T-cell (primary cell): ENCODE data around the gene FAM240A. TPM values are rescaled to one million over a fixed set of nuclear protein-coding genes. Genes with fewer than 3 reads are reported as not detected.
A peak's percentile ranks its signal among the peaks of the same experiment; 100 is the strongest.

Experiments used
- ATAC-seq, 4 experiments: fragments of 200-7000 bp in 3 of 4; fragments of 150-1000 bp in 1 of 4; cut with Tn5 transposase; replicated peaks in 1 of 4; 1 replicate in 3 of 4; 2 replicates in 1 of 4; pipeline ENCODE4 v1.10.0; 2021; ENCODE audit warnings: moderate library complexity in 3 of 4, mild to moderate bottlenecking in 2 of 4, moderate number of reproducible peaks in 1 of 4
- CTCF ChIA-PET, 2 donors: fragments of 300-600 bp; sonication (Branson Sonifier 250); formaldehyde crosslinking; loops; one replicate each; lab custom pipeline; 2022; ENCODE audit warnings: antibody characterized with exemption in 2 of 2; lab: Charles Lee
- POLR2A ChIA-PET, 2 donors: fragments of 300-600 bp; sonication (Branson Sonifier 250); formaldehyde crosslinking; loops; one replicate each; lab custom pipeline; 2022; ENCODE audit warnings: antibody characterized with exemption in 2 of 2; lab: Charles Lee
- DNase-seq, 35 experiments: peaks; one replicate each; pipeline versions ENCODE4 v3.0.0 to v3.0.0-alpha.2; 2013 to 2023
- H3K27ac ChIP-seq: one replicate; pipeline ENCODE4 v1.5.1; 2013; ENCODE audit warnings: low read length
- H3K27me3 ChIP-seq, 2 experiments: replicated peaks in 1 of 2; 1 replicate in 1 of 2; 2 replicates in 1 of 2; pipeline versions ENCODE4 v1.6.1 to v1.7.0; 2013; ENCODE audit warnings: low read length in 1 of 2, mixed read lengths in 1 of 2; ENCODE audit not compliant: control insufficient read depth in 2 of 2, insufficient read depth in 2 of 2; ENCODE audit errors: extremely low read depth in 1 of 2
- H3K36me3 ChIP-seq, 2 donors: 1 replicate in 1 of 2; 2 replicates in 1 of 2; pipeline versions ENCODE4 v1.6.1 to v1.7.0; 2013; ENCODE audit warnings: low read length in 1 of 2; ENCODE audit not compliant: control insufficient read depth in 2 of 2, insufficient read depth in 1 of 2; ENCODE audit errors: extremely low read depth in 1 of 2
- H3K4me1 ChIP-seq, 2 experiments: 1 replicate in 1 of 2; 2 replicates in 1 of 2; pipeline versions ENCODE4 v1.6.1 to v1.7.0; 2013; ENCODE audit warnings: low read length in 2 of 2, mixed read lengths in 1 of 2; ENCODE audit not compliant: insufficient read depth in 2 of 2, control insufficient read depth in 1 of 2; ENCODE audit errors: extremely low read depth in 1 of 2
- H3K4me3 ChIP-seq, 2 donors: 1 replicate in 1 of 2; 2 replicates in 1 of 2; pipeline versions ENCODE4 v1.5.1 to v1.7.0; 2013; ENCODE audit warnings: mild to moderate bottlenecking in 2 of 2, low read length in 1 of 2, moderate library complexity in 1 of 2; ENCODE audit not compliant: control insufficient read depth in 1 of 2; ENCODE audit errors: extremely low read depth in 1 of 2
- H3K9me3 ChIP-seq: 2 replicates; pipeline ENCODE4 v1.7.0; 2013
- H3K27ac Mint-ChIP-seq, 2 donors: one replicate each; pipeline ENCODE4 v1.8.0; 2020 to 2021; ENCODE audit warnings: mild to moderate bottlenecking in 2 of 2, mixed read lengths in 2 of 2
- H3K27me3 Mint-ChIP-seq, 2 donors: one replicate each; pipeline ENCODE4 v1.8.0; 2021 to 2022; ENCODE audit warnings: mixed read lengths in 2 of 2
- H3K36me3 Mint-ChIP-seq: one replicate; pipeline ENCODE4 v1.8.0; 2021; ENCODE audit warnings: mixed read lengths
- H3K4me1 Mint-ChIP-seq, 3 donors: one replicate each; pipeline ENCODE4 v1.8.0; 2020 to 2022; ENCODE audit warnings: mixed read lengths in 3 of 3, mild to moderate bottlenecking in 1 of 3
- H3K4me3 Mint-ChIP-seq, 3 donors: one replicate each; pipeline ENCODE4 v1.8.0; 2020 to 2022; ENCODE audit warnings: mild to moderate bottlenecking in 3 of 3, mixed read lengths in 3 of 3, moderate library complexity in 3 of 3
- H3K9me3 Mint-ChIP-seq, 3 donors: one replicate each; pipeline ENCODE4 v1.8.0; 2020 to 2022; ENCODE audit warnings: mixed read lengths in 3 of 3
- WGBS: methylation state at CpG from one replicate; pipeline ENCODE4 v1.1.5; 2013; ENCODE audit warnings: missing lambda C conversion rate; ENCODE audit not compliant: insufficient coverage; 5-methylcytosine and 5-hydroxymethylcytosine counted together
- total RNA-seq, 35 experiments: library from RNA in 6 of 35; stranded (reverse) in 6 of 35; fragments of 120-200 nt in 1 of 35; gene quantifications; one replicate each; pipeline versions ENCODE4 v1.2.1 to v1.2.4 and lab custom pipeline; 2013 to 2026

Gene FAM240A
- total RNA-seq, 5 donors from 2014 or later (not counting 1 experiment from before 2014, with no cell fraction given): not detected

DNA sequence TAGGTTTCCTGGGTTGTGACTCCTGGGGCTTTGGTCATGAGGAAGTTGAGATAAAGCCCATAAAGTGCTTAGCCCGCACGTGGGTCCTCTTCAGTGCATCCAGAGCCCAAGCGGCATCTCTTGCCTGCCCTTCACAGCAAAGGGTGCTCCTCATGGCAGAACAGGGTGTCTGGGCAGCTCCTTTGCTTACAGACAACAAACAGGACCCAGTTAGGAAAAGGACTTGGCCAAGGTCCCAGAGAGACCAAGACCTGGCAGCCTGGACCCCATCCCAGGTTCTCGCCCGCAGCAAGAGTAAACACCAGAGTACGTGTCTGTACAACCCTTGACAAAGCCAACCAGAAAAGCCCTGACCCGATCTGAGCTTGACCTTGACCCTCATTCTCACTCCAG lies 54.1 kb downstream of the FAM240A start:
- H3K27me3 Mint-ChIP-seq: peaks cover 0 to 1% of the 10 kb centered on the region in 2 donors
- peaks cover 0 to 1% of the 10 kb centered on the region in 2 donors for H3K36me3 ChIP-seq
- no peaks in the 10 kb centered on the region for H3K4me1 ChIP-seq
- H3K4me3 Mint-ChIP-seq: no peak overlapping the region
- H3K9me3 Mint-ChIP-seq: no peaks in the 10 kb centered on the region
- no peaks in the 10 kb centered on the region for H3K36me3 Mint-ChIP-seq
- no peak overlapping the region for H3K27ac ChIP-seq
- H3K4me3 ChIP-seq: no peak overlapping the region
- peaks cover 0 to 13% of the 10 kb centered on the region in 2 experiments for H3K27me3 ChIP-seq
- no peak overlapping the region for H3K27ac Mint-ChIP-seq
- H3K9me3 ChIP-seq: no peaks in the 10 kb centered on the region
- ChIA-PET CTCF (no interaction called here), POLR2A (no interaction called here)
- 94% methylated on average over 7 of the region's 7 CpGs for WGBS
- DNase-seq (no peak), ATAC-seq (no peak)
- H3K4me1 Mint-ChIP-seq: peaks cover 0 to 7% (median 0%) of the 10 kb centered on the region in 3 donors

DNA sequence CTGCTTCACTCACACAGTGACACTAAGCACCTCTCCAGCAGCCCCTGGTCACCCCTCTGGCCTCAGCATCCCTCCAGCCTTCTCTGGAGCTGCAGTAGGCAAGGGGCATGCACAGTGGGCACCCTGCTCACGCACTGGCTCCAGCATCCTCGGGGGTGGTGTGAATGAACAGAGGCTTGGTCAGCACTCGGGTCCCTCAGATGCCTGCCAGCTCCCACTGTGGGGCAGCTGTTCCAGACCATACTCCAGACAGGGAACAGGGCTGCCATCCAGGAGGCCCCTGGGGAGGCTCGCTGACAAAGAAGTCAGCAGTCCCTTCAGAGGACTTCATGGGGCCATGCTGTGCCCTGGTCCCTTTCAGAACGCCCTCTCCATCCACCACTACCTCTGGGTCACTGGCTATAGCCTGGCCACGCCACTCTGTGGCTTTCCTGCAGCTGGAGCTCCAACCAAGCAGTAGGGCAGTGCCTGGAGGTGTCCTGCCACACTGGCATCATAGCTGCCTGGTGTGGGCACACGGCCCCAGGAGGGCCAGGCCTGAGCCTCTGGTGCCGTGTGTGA lies 54.8 kb downstream of the FAM240A start:
- Histone ChIP-seq H3K4me1 (no peaks in the 10 kb centered on the region), H3K36me3 (peaks cover 0 to 2% of the 10 kb centered on the region in 2 donors), H3K9me3 (no peaks in the 10 kb centered on the region), H3K27me3 (peaks cover 0 to 13% of the 10 kb centered on the region in 2 experiments), H3K4me3 (no peak overlapping the region), H3K27ac (no peak overlapping the region)
- Mint-ChIP-seq H3K27me3 (peaks cover 0 to 1% of the 10 kb centered on the region in 2 donors), H3K36me3 (no peaks in the 10 kb centered on the region), H3K4me3 (no peak overlapping the region), H3K4me1 (peaks cover 0 to 7% (median 0%) of the 10 kb centered on the region in 3 donors), H3K9me3 (no peaks in the 10 kb centered on the region), H3K27ac (no peak overlapping the region)
- WGBS: 69% methylated on average over 8 of the region's 8 CpGs
- POLR2A ChIA-PET: no interaction called here
- ATAC-seq: no peak
- CTCF ChIA-PET: no interaction called here
- no peak for DNase-seq

DNA sequence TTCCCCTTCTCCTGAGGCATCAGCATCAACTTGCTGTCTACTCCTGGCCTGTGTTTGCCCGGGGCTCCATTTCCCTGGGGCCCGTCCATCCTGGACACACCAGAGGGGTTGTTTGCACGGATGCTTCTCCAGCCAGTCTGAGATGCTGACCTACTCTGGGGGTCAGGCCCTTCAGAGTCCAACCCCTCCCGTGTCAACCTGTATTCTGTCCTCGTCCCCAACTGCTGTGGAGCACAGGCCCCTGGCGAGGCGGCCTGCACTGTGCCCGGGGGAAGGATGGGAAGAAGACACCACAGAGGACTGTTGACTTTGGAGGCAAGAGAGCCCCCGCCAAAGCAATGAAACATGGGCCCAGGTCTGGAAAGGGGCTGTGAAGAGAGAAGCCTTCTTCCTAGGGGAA lies 55.3 kb downstream of the FAM240A start:
- WGBS: 81% methylated on average over 5 of the region's 9 CpGs
- H3K27ac Mint-ChIP-seq: no peak overlapping the region
- DNase-seq: no peak

DNA sequence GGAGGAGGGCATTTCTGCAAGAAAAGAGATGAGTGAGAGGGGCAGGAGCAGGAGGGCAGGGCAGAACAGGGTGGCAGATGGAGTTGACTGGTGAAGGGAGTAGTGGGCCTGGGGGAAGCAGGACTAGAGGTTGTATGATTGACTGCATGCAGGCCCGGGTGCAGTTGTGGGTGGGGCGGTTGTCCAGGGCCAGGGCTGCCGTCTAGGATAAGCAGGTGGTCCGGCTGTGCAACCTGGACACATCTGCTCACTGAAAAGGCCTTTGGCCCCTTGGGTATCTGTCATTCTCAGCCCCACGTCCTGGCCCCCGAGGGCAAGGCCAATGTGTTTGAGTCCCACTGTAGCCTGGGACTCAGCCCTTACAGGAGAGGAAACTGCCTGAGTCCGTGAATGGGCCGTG lies 55.8 kb downstream of the FAM240A start:
- ChIA-PET CTCF (no interaction called here), POLR2A (no interaction called here)
- peaks cover 0 to 13% of the 10 kb centered on the region in 2 experiments for H3K27me3 ChIP-seq
- 100% methylated on average over 3 of the region's 8 CpGs for WGBS
- H3K36me3 ChIP-seq: peaks cover 0 to 2% of the 10 kb centered on the region in 2 donors
- H3K4me3 ChIP-seq: no peak overlapping the region
- peaks cover 0 to 7% (median 0%) of the 10 kb centered on the region in 3 donors for H3K4me1 Mint-ChIP-seq
- peak in 1 of 35 experiments; percentile 9 for DNase-seq
- H3K4me1 ChIP-seq: no peaks in the 10 kb centered on the region
- peak in 1 of 4 experiments; percentile 11 for ATAC-seq
- H3K27me3 Mint-ChIP-seq: no peaks in the 10 kb centered on the region
- H3K4me3 Mint-ChIP-seq: no peak overlapping the region
- H3K36me3 Mint-ChIP-seq: no peaks in the 10 kb centered on the region
- no peak overlapping the region for H3K27ac ChIP-seq
- no peaks in the 10 kb centered on the region for H3K9me3 ChIP-seq
- no peaks in the 10 kb centered on the region for H3K9me3 Mint-ChIP-seq
- peak overlapping the region in 1 of 2 donors; percentile 25 for H3K27ac Mint-ChIP-seq

More for the DNA sequence above, 55.3 kb downstream of the FAM240A start:
- H3K36me3 ChIP-seq: peaks cover 0 to 2% of the 10 kb centered on the region in 2 donors
- ChIA-PET POLR2A (no interaction called here), CTCF (no interaction called here)
- no peak for ATAC-seq
- H3K27me3 ChIP-seq: peaks cover 0 to 13% of the 10 kb centered on the region in 2 experiments
- Mint-ChIP-seq H3K4me1 (peaks cover 0 to 7% (median 0%) of the 10 kb centered on the region in 3 donors), H3K4me3 (no peak overlapping the region), H3K27me3 (no peaks in the 10 kb centered on the region), H3K9me3 (no peaks in the 10 kb centered on the region), H3K36me3 (no peaks in the 10 kb centered on the region)
- H3K27ac ChIP-seq: no peak overlapping the region
- H3K9me3 ChIP-seq: no peaks in the 10 kb centered on the region
- H3K4me3 ChIP-seq: no peak overlapping the region
- H3K4me1 ChIP-seq: no peaks in the 10 kb centered on the region

DNA sequence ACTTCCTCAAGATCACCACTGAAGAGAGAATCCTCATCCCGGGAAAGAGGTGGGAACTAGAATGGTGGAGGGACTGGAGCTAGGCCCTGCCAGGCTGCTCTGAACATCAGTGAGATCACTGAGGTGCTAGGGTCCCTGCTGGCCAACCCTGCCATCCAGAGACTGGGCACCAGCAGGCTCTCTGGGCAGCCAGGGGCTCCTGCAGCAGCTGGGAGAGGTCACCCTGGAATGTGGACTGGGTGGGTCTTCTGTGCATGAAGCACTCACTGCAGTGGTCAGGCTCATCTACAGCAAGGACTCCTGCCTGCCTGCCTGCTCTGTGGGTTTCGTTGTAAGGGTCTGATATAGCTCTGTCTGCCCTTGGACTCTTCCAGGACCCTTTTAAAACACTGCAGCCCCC lies 56.3 kb downstream of the FAM240A start:
- Histone ChIP-seq H3K9me3 (no peaks in the 10 kb centered on the region), H3K27me3 (peaks cover 0 to 8% of the 10 kb centered on the region in 2 experiments), H3K4me1 (no peaks in the 10 kb centered on the region), H3K27ac (no peak overlapping the region), H3K36me3 (peaks cover 0 to 2% of the 10 kb centered on the region in 2 donors), H3K4me3 (no peak overlapping the region)
- WGBS: 80% methylated on average over 1 of the region's 2 CpGs
- Mint-ChIP-seq H3K27ac (no peak overlapping the region), H3K36me3 (peaks cover 4% of the 10 kb centered on the region), H3K4me3 (no peak overlapping the region), H3K4me1 (peaks cover 0 to 2% (median 0%) of the 10 kb centered on the region in 3 donors), H3K27me3 (no peaks in the 10 kb centered on the region), H3K9me3 (no peaks in the 10 kb centered on the region)
- ChIA-PET CTCF (no interaction called here), POLR2A (no interaction called here)
- no peak for ATAC-seq
- no peak for DNase-seq

DNA sequence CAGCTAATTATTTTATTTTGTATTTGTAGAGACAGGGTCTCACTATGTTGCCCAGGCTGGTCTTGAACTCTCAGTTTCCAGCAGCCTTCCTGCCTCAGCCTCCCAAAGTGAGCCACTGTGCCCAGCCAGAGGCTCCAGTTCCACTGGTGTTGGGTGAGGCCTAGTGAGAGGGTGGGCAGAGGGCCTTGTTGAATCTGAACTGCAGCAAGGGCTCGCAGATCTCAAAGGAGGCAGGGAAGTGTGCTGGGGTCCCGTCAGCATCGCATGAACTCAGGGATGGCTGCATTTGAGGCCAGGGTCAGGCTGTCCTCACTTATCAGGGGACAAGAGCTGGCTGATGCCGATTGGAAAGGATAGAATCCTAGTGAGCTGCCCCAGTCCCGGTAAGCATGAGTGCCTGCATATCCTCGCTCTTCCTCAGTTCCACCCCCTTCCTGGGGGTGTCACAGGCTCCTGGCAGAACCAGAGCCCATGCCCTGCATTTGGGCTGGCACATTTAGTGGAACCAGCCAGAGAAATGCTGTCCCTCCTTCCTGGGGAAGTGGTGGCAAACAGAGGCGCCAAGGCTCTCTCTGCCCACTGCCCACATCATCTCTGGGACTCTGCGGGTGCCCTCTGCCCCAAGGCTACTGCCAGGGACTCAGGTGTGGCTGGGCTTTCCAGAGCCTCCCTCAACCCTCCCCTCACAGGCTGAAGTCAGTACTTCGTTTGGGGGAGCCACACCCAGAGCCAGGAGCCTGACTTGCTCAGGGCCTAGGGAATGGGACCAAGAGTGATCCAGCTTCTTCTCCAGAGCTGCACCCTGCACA lies 57.1 kb downstream of the FAM240A start:
- WGBS: 84% methylated on average over 7 of the region's 9 CpGs
- Histone ChIP-seq H3K4me1 (no peaks in the 10 kb centered on the region), H3K9me3 (no peaks in the 10 kb centered on the region), H3K4me3 (no peak overlapping the region), H3K27ac (no peak overlapping the region), H3K27me3 (peaks cover 0 to 6% of the 10 kb centered on the region in 2 experiments), H3K36me3 (peaks cover 0 to 5% of the 10 kb centered on the region in 2 donors)
- POLR2A ChIA-PET: no interaction called here
- peaks cover 9% of the 10 kb centered on the region for H3K36me3 Mint-ChIP-seq
- no peak overlapping the region for H3K27ac Mint-ChIP-seq
- no peaks in the 10 kb centered on the region for H3K27me3 Mint-ChIP-seq
- peak in 1 of 35 experiments; percentile 11 for DNase-seq
- ATAC-seq: no peak
- CTCF ChIA-PET: no interaction called here
- no peak overlapping the region for H3K4me3 Mint-ChIP-seq
- no peaks in the 10 kb centered on the region for H3K4me1 Mint-ChIP-seq
- peaks cover 0 to 2% (median 0%) of the 10 kb centered on the region in 3 donors for H3K9me3 Mint-ChIP-seq
